Measurements from ENCODE around the gene NLRC5.
"Not testable (repeated sequence)": the region's sequence is repeated elsewhere in the genome, so short reads cannot be mapped to it uniquely, and the experiment has no call there.

NLRC5 gene

GRCh38 chr16:56995136-56995805 is 5.9 kb downstream of the NLRC5 start:
- H3K27me3 Mint-ChIP-seq: no peaks in the 10 kb centered on the region
- no peak overlapping the region for H3K4me3 Mint-ChIP-seq
- H3K9me3 Mint-ChIP-seq: no peaks in the 10 kb centered on the region
- peaks cover 45% of the 10 kb centered on the region for H3K4me1 Mint-ChIP-seq (ENCODE audit: low read depth)
- intact Hi-C loops (cut with micrococcal nuclease): no loop called here
- H3K36me3 Mint-ChIP-seq (ENCODE audit: low read depth): peaks cover 8% of the 10 kb centered on the region
- H3K27ac Mint-ChIP-seq: no peak overlapping the region

DNA sequence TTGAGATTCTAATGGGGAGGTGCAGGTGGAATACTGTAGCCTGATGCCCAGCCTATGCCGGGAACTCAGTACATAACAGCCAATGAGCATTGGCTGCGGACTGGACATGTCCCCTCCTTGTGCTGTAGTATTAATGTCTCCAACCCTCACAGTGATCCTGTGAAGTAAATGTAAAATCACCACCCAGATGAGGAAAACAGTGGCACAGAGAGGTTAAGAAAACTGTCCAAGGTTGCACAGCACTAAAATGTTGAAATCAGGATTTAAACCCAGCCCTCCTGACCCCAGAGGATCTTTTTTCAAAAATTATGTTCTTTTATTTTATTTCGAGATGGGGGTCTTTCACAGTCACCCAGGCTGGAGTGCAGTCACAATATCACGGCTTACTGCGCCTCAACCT is 7.9 kb downstream of the NLRC5 start:
- H3K36me3 Mint-ChIP-seq (ENCODE audit: low read depth): peaks cover 8% of the 10 kb centered on the region
- no peak overlapping the region for H3K27ac Mint-ChIP-seq
- H3K9me3 Mint-ChIP-seq: no peaks in the 10 kb centered on the region
- intact Hi-C loops (cut with micrococcal nuclease): no loop called here
- H3K27me3 Mint-ChIP-seq: no peaks in the 10 kb centered on the region
- no peak overlapping the region for H3K4me3 Mint-ChIP-seq
- peaks cover 40% of the 10 kb centered on the region for H3K4me1 Mint-ChIP-seq (ENCODE audit: low read depth)

DNA sequence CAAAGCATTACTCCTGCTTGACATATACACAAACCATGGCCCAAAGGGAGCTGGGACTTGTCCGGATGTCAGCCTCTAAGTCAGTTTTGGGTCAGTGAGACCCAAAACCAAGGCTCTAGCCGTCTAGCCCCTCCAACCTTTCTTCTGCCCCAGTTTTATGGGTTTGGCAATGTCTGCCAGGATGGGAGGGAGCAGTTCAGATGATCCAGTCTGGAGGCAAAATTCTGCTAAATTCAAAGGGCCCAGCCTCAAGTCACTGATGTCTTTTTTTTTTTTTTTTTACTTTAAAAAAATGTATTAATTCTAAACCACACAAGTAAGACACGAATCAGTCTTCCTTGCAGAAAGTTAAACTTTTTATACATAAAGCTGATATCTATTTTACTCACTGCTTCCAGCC is 8.6 kb downstream of the NLRC5 start:
- Mint-ChIP-seq H3K4me1 (ENCODE audit: low read depth) (peaks cover 41% of the 10 kb centered on the region), H3K4me3 (no peak overlapping the region), H3K27ac (no peak overlapping the region), H3K36me3 (ENCODE audit: low read depth) (peaks cover 8% of the 10 kb centered on the region), H3K9me3 (no peaks in the 10 kb centered on the region), H3K27me3 (no peaks in the 10 kb centered on the region)
- intact Hi-C loops (cut with micrococcal nuclease): no loop called here

DNA sequence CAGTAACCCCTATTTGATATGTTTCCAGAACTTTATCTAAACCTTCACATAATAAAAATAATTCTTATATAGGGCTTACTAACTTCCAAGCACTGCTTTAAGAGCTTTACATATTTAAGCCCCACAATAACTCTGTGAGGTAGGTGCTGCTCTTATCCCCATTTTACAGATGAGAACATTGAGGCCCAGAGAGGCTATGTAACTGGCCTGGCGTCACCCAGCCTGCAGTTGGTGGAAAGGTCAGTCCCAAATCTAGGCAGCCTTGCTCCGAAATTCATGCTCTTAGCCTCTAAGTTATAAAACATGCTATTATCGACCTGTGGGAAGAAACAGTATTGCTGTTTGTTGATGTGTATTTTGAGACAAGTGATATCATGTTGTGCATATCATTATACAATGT is 9.0 kb downstream of the NLRC5 start:
- no peak overlapping the region for H3K4me3 Mint-ChIP-seq

DNA sequence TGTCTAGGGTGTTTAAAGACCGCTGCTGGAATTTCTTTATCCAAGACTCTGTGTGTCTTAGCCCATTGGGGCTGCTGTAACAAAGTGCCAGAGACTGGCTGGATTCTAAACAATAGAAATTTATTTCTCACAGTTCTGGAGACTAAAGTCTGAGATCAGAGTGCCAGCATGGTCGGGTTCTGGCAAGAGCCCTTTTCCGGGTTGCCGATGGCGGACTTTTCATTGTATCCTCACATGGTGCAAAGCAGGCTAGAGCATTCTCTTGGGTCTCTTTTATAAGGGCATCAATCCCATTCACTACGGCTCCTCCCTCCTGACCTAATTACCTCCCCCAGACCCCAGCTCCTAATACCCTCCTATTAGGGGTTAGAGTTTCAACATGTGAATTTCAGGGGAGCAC is 9.5 kb downstream of the NLRC5 start:
- H3K27me3 Mint-ChIP-seq: no peaks in the 10 kb centered on the region
- intact Hi-C loops (cut with micrococcal nuclease): no loop called here
- no peak overlapping the region for H3K27ac Mint-ChIP-seq
- H3K36me3 Mint-ChIP-seq (ENCODE audit: low read depth): peaks cover 11% of the 10 kb centered on the region
- no peak overlapping the region for H3K4me3 Mint-ChIP-seq
- no peaks in the 10 kb centered on the region for H3K9me3 Mint-ChIP-seq
- peaks cover 44% of the 10 kb centered on the region for H3K4me1 Mint-ChIP-seq (ENCODE audit: low read depth)

More for the DNA sequence above, 9.0 kb downstream of the NLRC5 start:
- Mint-ChIP-seq H3K4me1 (ENCODE audit: low read depth) (peaks cover 41% of the 10 kb centered on the region), H3K36me3 (ENCODE audit: low read depth) (peaks cover 8% of the 10 kb centered on the region), H3K27me3 (no peaks in the 10 kb centered on the region), H3K9me3 (no peaks in the 10 kb centered on the region), H3K27ac (no peak overlapping the region)
- intact Hi-C loops (cut with micrococcal nuclease): no loop called here

DNA sequence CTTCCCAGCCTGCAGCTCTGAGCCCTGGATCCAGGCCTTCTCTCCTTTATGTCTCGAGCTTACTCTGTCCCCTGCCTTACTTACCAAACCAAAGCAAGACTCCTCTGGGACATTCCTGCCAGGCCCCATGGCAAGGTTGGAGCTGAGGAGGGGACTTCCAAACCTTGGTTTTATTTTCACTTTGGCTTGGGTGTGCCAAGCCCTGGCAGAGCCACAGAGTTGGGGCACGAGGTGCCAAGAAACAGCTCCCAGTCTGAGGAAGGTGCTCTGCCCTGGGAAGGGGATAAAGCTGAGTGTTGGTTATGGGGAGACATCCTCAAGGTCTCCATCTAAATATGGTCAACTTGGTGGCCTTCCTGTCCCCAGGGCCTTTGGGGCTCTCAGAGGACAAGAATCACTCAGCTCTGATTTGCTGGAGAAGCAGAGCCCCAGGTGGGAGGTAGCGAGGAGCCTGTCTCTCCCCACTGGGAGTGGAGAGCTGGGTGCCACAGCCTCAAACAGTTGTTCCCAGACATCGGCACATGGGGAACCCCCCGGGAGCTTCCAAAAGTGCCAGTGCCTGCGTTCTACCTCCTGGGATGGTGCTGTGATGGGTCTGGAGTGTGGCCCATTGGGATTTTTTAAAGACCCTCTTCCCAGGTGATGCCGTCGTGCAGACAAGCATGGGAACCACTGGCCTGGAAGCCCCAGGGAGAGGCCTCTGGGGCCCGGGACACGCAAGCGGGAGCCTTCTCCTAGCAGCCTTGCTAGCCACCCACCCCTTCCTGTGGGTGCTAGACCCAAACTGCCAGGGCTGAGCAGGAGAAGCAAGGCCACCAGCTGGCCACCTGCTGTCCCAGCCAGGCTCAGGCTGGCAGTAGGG is 10.3 kb downstream of the NLRC5 start:
- Mint-ChIP-seq H3K27ac (peak overlapping the region; percentile 55), H3K4me3 (no peak overlapping the region), H3K9me3 (no peaks in the 10 kb centered on the region), H3K27me3 (no peaks in the 10 kb centered on the region), H3K36me3 (ENCODE audit: low read depth) (peaks cover 19% of the 10 kb centered on the region), H3K4me1 (ENCODE audit: low read depth) (peaks cover 42% of the 10 kb centered on the region)
- intact Hi-C loops (cut with micrococcal nuclease): no loop called here

- intact Hi-C loops (cut with micrococcal nuclease): no loop called here
- Mint-ChIP-seq H3K27ac (peak overlapping the region; percentile 55), H3K4me3 (no peak overlapping the region), H3K9me3 (no peaks in the 10 kb centered on the region), H3K36me3 (ENCODE audit: low read depth) (peaks cover 24% of the 10 kb centered on the region), H3K4me1 (ENCODE audit: low read depth) (peaks cover 41% of the 10 kb centered on the region), H3K27me3 (no peaks in the 10 kb centered on the region)
These were observed 11.1 kb downstream of the NLRC5 start for GRCh38 chr16:57000271-57001025.

GRCh38 chr16:57001026-57001679 is 11.8 kb downstream of the NLRC5 start:
- Mint-ChIP-seq H3K27me3 (no peaks in the 10 kb centered on the region), H3K27ac (peak overlapping the region; percentile 55), H3K4me3 (no peak overlapping the region), H3K36me3 (ENCODE audit: low read depth) (peaks cover 21% of the 10 kb centered on the region), H3K9me3 (no peaks in the 10 kb centered on the region), H3K4me1 (ENCODE audit: low read depth) (peaks cover 41% of the 10 kb centered on the region)
- intact Hi-C loops (cut with micrococcal nuclease): no loop called here

GRCh38 chr16:57003439-57004386 is 14.4 kb downstream of the NLRC5 start:
- Mint-ChIP-seq H3K27me3 (no peaks in the 10 kb centered on the region), H3K9me3 (no peaks in the 10 kb centered on the region), H3K27ac (no peak overlapping the region), H3K36me3 (ENCODE audit: low read depth) (peaks cover 22% of the 10 kb centered on the region), H3K4me1 (ENCODE audit: low read depth) (peaks cover 41% of the 10 kb centered on the region), H3K4me3 (no peak overlapping the region)
- intact Hi-C loops (cut with micrococcal nuclease): no loop called here

DNA sequence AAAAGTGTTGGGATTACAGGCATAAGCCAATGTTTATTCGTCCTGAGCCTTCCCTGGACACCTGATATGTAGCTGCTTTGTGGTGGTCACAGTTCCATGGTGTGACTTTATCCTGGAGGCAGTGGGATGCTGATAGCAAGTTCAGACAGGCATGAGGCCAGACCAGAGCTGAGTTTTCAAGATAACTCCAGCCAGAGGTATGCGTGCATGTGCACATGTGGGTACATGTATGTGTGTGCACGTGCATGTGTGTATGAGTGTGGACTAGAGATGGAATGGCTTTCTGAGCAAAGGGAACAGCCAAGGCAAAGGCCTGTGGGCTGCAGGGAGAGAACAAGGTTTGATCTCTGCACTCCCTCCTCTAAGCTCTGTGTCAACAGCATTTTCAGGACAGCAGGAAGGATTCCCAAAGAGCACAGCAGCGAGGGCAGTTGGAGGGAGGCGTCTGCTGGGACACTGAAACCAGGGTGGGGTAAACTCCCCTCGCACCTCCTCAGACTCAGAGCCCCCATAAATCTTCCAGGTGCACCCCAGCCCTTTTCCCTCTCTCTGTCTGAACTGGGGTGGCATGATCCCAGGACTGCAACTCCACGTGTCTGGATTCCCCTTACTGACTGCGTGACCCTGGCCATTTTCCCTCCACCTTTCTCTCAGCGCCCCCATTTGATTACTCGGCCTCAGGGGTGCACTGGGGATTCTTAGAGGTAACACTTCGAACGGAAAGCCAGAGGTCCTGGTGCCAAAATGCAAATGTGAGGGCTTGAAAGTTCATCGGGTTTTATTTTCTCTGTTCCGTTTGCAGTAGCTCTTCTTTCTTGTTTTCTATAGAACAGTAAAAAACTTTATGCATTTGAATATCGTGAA is 15.3 kb downstream of the NLRC5 start:
- Mint-ChIP-seq H3K27ac (no peak overlapping the region), H3K27me3 (no peaks in the 10 kb centered on the region), H3K4me1 (ENCODE audit: low read depth) (peaks cover 34% of the 10 kb centered on the region), H3K36me3 (ENCODE audit: low read depth) (peaks cover 22% of the 10 kb centered on the region), H3K9me3 (no peaks in the 10 kb centered on the region), H3K4me3 (no peak overlapping the region)
- intact Hi-C loops (cut with micrococcal nuclease): no loop called here

DNA sequence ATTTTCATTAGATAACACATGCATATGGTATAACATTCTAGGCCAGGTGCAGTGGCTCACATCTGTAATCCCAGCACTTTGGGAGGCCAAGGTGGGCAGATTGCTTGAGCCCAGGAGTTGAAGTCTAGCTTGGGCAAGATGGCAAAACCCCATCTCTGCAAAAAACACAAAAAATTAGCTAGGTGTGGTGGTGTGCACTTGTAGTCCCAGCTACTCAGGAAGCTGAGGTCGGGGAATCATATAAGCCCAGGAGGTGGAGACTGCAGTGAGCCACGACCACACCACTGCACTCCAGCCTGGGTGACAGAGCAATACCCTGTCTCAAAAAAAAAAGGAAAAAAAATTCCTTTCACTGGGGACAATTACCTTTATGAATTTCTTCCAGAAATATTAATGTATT is 16.2 kb downstream of the NLRC5 start:
- Mint-ChIP-seq H3K4me1 (ENCODE audit: low read depth) (peaks cover 32% of the 10 kb centered on the region), H3K36me3 (ENCODE audit: low read depth) (peaks cover 22% of the 10 kb centered on the region)
- H3K27ac Mint-ChIP-seq; intact Hi-C loops (cut with micrococcal nuclease); H3K4me3 Mint-ChIP-seq; H3K27me3 Mint-ChIP-seq; H3K9me3 Mint-ChIP-seq: not testable (repeated sequence)

DNA sequence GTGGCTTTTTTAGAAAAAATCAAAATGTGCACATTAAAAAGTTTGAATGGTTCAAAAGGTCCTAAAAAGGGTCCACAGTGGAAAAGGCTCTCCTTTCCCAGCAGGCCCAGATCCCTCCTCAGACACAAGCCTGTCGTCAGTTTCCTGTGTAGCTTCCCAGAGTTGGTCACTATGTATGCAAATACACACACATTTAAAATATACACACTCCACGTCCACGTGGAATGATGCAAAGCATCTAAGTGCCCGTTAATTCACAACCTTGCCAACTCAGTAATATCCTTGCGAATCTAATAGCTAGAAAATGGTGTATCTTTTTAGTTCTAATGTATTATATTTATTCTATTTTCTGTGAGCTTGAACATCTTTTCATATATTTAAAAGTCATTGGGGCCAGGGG is 17.7 kb downstream of the NLRC5 start:
- Mint-ChIP-seq H3K27me3 (no peaks in the 10 kb centered on the region), H3K27ac (no peak overlapping the region), H3K9me3 (no peaks in the 10 kb centered on the region), H3K36me3 (ENCODE audit: low read depth) (peaks cover 22% of the 10 kb centered on the region), H3K4me3 (no peak overlapping the region), H3K4me1 (ENCODE audit: low read depth) (peaks cover 29% of the 10 kb centered on the region)
- intact Hi-C loops (cut with micrococcal nuclease): no loop called here
